ENCODE measurements around the gene MBTPS1.

Gene MBTPS1

DNA sequence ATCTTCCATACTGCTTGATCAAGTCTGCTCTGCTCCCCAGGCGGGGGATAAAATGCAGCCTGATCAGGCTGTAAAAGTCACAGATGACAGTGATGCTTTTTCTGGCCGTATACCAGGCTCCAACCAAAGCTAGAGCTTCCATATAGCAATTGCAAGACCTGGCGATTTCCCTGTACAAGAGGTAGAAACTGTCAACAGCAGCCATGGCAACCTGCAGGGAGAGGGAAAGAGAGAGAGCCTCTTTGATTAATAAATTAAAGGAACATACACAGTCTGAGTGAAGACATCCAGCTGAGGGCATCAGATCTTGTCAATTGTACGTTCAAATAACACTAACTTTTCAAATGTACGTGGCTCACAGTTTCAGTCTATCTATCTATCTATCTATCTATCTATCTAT is 14.4 kb upstream of the MBTPS1 start:
- no peaks in the 10 kb centered on the region for H3K4me1 ChIP-seq (ENCODE audit: control insufficient read depth, insufficient read depth, low read length)
- TF ChIP-seq ZNF792 (tag by site-specific recombination; IDR thresholded peaks at IDR 0.05) = no peak
- TF ChIP-seq ZBTB17 (tag by site-specific recombination; IDR thresholded peaks at IDR 0.05) = no peak
- TF ChIP-seq OSR2 (tag by site-specific recombination; IDR thresholded peaks at IDR 0.05) = no peak
- TF ChIP-seq BCL11B (tag by site-specific recombination; IDR thresholded peaks at IDR 0.05; ENCODE audit: low read depth) = no peak
- no peak for TF ChIP-seq ZNF221 (tag by site-specific recombination; IDR thresholded peaks at IDR 0.05; ENCODE audit: borderline replicate concordance)
- no peaks in the 10 kb centered on the region for H3K9me3 ChIP-seq (ENCODE audit: control insufficient read depth, insufficient read depth, low read depth, low read length)
- no peak overlapping the region for H3K4me3 ChIP-seq (ENCODE audit: low read depth, low read length)
- ChIA-PET POLR2A (no interaction called here), CTCF (interaction anchor here (0.6 to 1.0 kb wide), 3 partner anchors 11 to 56 kb away, joined by 3 read pairs; no protein-coding TSS in a partner anchor)
- peaks cover 15 to 34% of the 10 kb centered on the region in 2 experiments for H3K36me3 ChIP-seq (ENCODE audit: control insufficient read depth in 2 of 2, insufficient read depth in 1 of 2, low read length in 2 of 2)
- no peak overlapping the region for H3K27ac ChIP-seq (ENCODE audit: extremely low read depth, low read depth, low read length)

DNA sequence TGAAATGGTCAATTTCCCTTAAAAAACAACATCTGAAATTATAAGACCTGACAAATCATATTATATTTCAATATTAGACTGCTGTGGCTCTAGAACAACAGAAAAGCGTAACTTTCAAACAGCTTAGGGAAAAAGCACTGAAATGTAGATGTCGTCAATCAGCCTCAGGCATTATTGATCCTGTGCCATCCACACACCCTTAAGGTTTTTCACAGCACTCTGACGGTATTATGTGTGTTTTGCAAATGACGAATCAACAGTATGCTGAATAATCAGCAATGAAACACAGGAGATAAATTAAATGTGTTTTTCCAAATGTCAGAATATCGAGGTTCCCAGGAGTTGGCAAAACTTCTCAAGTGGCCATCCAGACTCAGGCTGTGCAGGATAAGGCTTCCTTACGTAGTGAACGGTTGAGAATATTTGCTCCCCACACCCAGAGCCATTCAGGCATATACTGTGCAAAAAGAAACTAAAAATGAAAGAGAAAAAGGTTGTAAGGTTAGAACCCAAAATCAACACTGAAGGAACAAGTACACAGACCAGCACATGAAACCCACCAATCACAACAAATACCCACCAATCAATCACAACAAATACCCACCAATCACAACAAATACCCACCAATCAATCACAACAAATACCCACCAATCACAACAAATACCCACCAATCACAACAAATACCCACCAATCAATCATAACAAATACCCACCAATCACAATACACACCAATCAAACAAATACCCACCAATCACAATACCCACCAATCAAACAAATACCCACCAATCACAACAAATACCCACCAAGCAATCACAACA is 7.7 kb upstream of the MBTPS1 start:
- POLR2A ChIA-PET = no interaction called here
- Histone ChIP-seq H3K36me3 (ENCODE audit: control insufficient read depth in 2 of 2, insufficient read depth in 1 of 2, low read length in 2 of 2) (peaks cover 14 to 66% of the 10 kb centered on the region in 2 experiments), H3K4me1 (ENCODE audit: control insufficient read depth, insufficient read depth, low read length) (no peaks in the 10 kb centered on the region), H3K4me3 (ENCODE audit: low read depth, low read length) (no peak overlapping the region), H3K27ac (ENCODE audit: extremely low read depth, low read depth, low read length) (no peak overlapping the region), H3K9me3 (ENCODE audit: control insufficient read depth, insufficient read depth, low read depth, low read length) (no peaks in the 10 kb centered on the region)
- TF ChIP-seq ZNF501 (tag by site-specific recombination; IDR thresholded peaks at IDR 0.05) (no peak), ZNF169 (tag by site-specific recombination; IDR thresholded peaks at IDR 0.05) (no peak), MZF1 (tag by site-specific recombination; IDR thresholded peaks at IDR 0.05; ENCODE audit: borderline replicate concordance) (no peak), MEIS1 (CRISPR knock-in tag; IDR thresholded peaks at IDR 0.05; ENCODE audit: borderline replicate concordance) (no peak), ZNF423 (tag by site-specific recombination; IDR thresholded peaks at IDR 0.05) (no peak), EGR2 (tag by site-specific recombination; IDR thresholded peaks at IDR 0.05; ENCODE audit: low read depth) (no peak), MYNN (tag by site-specific recombination; IDR thresholded peaks at IDR 0.05; ENCODE audit: borderline replicate concordance) (no peak)
- TF ChIP-seq, protein P1, sequence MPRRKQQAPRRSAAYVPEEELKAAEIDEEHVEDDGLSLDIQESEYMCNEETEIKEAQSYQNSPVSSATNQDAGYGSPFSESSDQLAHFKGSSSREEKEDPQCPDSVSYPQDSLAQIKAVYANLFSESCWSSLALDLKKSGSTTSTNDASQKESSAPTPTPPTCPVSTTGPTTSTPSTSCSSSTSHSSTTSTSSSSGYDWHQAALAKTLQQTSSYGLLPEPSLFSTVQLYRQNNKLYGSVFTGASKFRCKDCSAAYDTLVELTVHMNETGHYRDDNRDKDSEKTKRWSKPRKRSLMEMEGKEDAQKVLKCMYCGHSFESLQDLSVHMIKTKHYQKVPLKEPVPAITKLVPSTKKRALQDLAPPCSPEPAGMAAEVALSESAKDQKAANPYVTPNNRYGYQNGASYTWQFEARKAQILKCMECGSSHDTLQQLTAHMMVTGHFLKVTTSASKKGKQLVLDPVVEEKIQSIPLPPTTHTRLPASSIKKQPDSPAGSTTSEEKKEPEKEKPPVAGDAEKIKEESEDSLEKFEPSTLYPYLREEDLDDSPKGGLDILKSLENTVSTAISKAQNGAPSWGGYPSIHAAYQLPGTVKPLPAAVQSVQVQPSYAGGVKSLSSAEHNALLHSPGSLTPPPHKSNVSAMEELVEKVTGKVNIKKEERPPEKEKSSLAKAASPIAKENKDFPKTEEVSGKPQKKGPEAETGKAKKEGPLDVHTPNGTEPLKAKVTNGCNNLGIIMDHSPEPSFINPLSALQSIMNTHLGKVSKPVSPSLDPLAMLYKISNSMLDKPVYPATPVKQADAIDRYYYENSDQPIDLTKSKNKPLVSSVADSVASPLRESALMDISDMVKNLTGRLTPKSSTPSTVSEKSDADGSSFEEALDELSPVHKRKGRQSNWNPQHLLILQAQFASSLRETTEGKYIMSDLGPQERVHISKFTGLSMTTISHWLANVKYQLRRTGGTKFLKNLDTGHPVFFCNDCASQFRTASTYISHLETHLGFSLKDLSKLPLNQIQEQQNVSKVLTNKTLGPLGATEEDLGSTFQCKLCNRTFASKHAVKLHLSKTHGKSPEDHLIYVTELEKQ (tag by site-specific recombination; IDR thresholded peaks at IDR 0.05; ENCODE audit: borderline replicate concordance) = no peak
- TF ChIP-seq, protein P2, sequence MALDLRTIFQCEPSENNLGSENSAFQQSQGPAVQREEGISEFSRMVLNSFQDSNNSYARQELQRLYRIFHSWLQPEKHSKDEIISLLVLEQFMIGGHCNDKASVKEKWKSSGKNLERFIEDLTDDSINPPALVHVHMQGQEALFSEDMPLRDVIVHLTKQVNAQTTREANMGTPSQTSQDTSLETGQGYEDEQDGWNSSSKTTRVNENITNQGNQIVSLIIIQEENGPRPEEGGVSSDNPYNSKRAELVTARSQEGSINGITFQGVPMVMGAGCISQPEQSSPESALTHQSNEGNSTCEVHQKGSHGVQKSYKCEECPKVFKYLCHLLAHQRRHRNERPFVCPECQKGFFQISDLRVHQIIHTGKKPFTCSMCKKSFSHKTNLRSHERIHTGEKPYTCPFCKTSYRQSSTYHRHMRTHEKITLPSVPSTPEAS (tag by site-specific recombination; IDR thresholded peaks at IDR 0.05) = no peak
- TF ChIP-seq, protein P3, sequence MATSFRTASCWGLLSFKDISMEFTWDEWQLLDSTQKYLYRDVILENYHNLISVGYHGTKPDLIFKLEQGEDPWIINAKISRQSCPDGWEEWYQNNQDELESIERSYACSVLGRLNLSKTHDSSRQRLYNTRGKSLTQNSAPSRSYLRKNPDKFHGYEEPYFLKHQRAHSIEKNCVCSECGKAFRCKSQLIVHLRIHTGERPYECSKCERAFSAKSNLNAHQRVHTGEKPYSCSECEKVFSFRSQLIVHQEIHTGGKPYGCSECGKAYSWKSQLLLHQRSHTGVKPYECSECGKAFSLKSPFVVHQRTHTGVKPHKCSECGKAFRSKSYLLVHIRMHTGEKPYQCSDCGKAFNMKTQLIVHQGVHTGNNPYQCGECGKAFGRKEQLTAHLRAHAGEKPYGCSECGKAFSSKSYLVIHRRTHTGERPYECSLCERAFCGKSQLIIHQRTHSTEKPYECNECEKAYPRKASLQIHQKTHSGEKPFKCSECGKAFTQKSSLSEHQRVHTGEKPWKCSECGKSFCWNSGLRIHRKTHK (tag by site-specific recombination; IDR thresholded peaks at IDR 0.05) = no peak
- CTCF ChIA-PET = no interaction called here

Measured in HEK293 (cell line).